Islet precursor cell (in vitro differentiated cells): ENCODE data around the gene FHIT.
"Not testable (repeated sequence)": the region's sequence is repeated elsewhere in the genome, so short reads cannot be mapped to it uniquely, and the experiment has no call there.

Experiments used
- DNase-seq: peaks from one replicate; pipeline ENCODE4 v3.0.0-alpha.2; 2018

FHIT gene

DNA sequence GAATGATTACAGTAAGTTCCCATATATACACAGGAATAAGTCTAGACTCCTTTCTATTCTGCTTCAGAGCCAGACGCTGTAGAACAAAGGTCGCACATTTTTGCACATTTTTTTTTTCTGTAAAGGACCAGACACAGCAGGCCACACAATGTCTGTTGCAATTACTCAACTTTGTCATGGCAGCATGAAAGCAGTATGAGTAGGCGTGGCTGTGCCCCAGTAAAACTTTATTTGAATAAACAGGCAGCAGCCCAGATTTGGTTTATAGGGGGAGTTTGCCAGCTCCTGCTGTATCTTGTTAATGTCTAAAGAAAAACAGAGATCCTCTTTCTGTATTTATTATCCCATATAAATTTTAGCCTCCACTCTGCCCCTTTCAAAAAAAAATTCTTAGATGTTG, 708.3 kb downstream of the FHIT start:
- peak; percentile 85 for DNase-seq

- DNase-seq: not testable (repeated sequence)
Observed at GRCh38 chr3:60539394-60539793, 711.9 kb downstream of the FHIT start.

GRCh38 chr3:60536420-60536819, 714.8 kb downstream of the FHIT start:
- no peak for DNase-seq

GRCh38 chr3:60531759-60532158, 719.5 kb downstream of the FHIT start:
- DNase-seq: no peak

- DNase-seq: no peak
Observed at GRCh38 chr3:60528651-60529050, 722.6 kb downstream of the FHIT start.

GRCh38 chr3:60523536-60523935, 727.7 kb downstream of the FHIT start:
- no peak for DNase-seq

- no peak for DNase-seq
Observed at GRCh38 chr3:60517134-60517533, 734.1 kb downstream of the FHIT start.

- DNase-seq: no peak
Observed at GRCh38 chr3:60514866-60515265, 736.4 kb downstream of the FHIT start.

GRCh38 chr3:60514085-60514649, 737.1 kb downstream of the FHIT start:
- no peak for DNase-seq

DNA sequence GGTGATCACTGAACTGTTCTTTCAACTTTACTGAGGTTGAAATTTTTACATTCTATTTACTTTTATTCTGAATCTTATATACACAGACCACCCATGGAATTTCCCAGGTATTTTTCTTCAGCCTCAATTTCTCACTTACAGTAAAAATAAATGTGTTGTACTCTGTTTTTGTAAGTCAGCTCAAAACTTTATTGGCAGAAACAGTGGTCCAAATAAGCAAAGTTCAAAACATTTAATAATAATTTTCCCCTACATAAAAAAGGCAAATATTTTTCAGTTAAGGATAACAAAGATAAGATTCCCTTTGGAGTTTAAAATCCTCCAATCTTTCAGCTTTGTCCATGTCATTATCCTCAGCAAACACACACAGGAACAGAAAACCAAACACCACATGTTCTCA, 738.0 kb downstream of the FHIT start:
- DNase-seq: no peak

DNA sequence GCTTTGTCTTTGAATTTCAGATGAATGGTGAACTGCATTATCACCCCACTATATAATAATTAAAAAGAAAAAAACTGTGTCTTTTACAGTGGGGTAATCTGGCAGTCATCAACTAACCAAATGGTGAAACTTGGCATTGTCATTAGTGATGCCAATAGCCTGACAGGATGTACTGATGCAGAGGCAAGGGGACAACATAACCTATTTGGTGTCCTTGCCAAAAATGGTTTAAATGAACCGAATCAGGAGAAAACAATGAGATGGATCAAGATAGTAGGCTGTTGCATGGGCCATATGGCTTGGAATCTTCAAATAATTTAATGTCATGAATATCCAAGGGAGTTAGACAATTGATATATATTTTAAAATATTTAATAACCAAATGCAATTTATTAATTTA, 738.7 kb downstream of the FHIT start:
- no peak for DNase-seq

DNA sequence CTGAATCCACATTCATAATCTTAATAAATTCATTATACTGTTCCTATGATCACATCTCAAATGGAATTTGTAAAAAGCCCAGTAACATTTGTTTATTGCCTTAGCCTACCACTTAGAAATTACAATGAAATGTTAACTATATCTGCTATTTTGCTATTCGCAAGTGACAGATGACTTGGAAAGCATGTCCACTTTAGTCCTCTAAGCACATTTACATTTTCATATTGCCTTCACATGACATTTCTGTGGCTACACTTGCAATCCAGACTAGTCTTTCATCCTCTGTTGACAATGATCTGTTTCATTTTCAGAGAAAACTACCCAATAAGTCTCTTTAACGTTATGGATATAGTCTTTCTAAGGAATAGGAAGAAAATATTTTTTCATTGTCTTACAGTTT, 741.8 kb downstream of the FHIT start:
- DNase-seq: no peak

GRCh38 chr3:60504827-60505457, 746.3 kb downstream of the FHIT start:
- DNase-seq: no peak

DNA sequence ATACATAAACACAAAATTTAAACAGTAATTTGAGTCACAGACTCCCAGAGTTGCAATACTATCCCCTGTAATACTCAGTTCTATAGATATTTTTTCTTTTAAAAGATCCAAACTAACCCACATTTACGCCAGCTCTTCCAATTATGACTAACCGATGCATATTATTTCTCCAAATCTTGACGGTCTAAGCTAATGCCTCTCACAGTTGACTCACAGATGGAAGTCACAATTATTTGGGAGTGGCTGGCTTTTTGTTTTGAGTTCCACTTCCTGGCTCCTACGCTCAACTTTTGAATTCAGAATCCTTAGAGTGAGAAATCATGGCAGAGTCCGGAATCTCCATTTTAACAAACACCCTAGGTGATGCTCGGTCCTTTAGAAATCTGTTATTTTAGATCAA, 749.9 kb downstream of the FHIT start:
- DNase-seq: no peak

DNA sequence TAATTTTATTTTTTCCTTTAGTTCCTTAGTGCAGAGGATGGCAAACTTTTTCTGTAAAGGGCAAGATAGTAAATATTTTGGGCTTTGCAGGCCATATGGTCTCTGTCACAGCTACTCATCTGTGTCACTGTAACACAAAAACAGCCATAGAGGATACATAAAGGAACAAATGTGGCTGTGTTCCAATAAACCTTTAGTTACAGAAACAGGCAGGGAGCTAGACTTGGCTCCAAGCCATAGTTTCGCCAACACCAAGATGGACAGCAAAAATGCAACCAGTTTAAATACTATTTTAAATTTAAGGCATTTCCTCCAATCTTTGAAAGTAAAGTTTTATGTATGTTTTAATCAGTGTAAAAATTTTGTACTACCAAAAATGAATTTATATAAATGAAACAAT, 753.4 kb downstream of the FHIT start:
- no peak for DNase-seq

DNA sequence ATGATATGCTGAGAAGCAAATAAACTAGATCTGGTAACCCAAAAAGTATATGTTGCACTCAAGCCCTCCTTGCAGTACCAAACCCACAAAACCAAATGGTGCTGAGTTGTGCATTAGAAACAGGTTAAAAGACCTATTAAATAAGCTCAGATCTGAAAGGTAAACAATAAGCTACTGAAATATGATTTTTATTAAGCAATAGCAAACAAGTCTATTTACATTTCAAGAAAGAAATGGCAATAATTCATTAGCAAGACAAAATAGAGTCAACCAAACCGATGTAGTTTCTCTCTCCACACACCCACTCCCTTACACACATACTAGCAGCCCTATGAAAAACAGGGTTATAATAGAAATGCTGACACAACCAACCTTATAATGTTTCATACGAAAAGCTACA, 760.3 kb downstream of the FHIT start:
- no peak for DNase-seq

GRCh38 chr3:60475096-60475495, 776.2 kb downstream of the FHIT start:
- no peak for DNase-seq

DNA sequence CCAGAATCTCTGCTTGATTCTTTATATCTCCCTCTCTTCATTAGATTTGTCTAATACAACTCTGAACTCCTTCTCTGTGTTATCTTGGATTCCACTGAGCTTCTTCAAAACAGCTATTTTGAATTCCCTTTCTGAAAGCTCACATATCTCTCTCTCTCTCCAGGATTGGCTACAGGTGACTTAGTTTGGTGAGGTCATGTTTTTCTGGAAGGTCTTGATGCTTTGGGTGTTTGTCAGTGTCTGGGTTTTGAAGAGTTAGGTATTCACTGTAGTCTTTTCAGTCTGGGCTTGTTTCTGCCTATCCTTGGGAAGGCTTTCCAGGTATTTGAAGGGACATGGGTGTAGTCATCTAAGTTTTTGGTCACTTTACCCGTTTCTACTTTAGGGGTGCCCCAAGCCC, 781.8 kb downstream of the FHIT start:
- no peak for DNase-seq

DNA sequence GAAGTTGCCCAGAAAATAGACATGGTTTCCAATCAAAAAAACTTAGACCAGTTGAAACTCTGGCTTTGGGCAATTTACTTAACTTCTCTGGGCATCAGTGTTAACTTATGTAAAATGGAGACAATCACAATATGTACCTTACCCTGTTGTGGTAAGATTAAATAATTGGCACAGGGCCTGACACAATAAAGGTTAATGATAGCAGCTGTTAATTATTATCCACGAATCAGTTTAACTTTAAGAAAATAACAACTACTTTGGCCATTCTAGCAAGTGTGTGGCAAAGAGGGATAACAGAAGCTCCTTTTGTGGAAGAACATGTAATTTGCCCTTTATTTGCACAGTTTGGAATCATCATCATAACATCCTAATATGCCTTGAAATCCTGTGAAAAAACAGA, 787.6 kb downstream of the FHIT start:
- no peak for DNase-seq

GRCh38 chr3:60461267-60461666, 790.0 kb downstream of the FHIT start:
- DNase-seq: no peak

DNA sequence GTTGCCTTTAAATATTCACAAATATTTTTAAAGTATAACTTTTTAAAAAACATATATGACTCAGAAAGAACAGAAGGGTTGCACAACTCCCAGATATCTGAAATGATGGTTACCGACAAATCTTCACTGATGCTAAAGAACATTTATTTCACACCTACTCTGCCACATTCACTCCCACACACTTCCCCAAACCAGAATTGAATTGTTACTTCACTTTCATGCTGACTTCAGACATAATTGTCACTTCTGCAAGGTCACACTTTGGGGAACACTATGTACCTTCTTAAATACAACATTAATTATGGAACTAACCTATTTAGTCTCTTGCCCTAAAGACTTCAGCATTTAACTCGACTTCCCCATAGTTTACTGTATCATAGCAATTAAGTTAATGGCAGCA, 795.1 kb downstream of the FHIT start:
- no peak for DNase-seq

DNA sequence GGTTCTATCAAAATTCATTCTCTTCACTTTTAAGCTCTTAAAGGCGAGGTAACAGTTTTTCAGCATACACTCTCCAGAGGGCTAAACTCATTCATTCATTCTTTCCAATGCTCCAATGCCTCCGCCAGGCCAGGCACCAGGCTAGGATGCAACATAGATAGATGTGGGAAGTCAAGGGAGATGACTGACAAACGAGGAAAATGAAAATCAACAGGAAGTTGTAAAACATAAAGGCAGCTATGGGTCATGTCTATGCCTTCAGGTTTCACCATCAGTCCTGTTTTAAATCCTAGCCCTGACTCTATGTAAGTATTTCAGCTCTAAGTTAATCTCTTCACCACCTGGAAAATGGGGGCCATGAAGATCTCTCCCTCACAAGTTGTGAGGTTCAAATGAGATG, 797.9 kb downstream of the FHIT start:
- DNase-seq: no peak

DNA sequence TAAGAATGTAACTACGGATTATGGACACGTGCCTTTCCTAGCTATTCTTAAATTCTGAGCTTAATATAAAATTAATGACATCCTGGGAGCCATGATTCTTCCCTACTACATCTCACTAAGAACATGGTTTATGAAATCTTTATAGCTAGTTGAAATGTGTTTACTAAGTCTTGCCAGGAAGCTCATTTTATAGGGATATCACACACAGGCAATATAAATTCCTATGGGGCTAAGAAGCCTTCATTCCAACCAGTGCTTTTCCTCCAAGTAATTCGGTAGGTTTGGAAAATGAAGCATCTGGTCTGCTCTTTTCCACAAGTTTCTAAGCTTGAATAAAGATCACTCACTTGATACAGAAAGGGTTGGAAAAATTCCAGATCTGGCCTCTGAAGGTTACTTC, 802.6 kb downstream of the FHIT start:
- no peak for DNase-seq

GRCh38 chr3:60445446-60445845, 805.8 kb downstream of the FHIT start:
- DNase-seq: no peak

GRCh38 chr3:60444898-60445437, 806.3 kb downstream of the FHIT start:
- DNase-seq: no peak
